CD4-positive, alpha-beta T cell treated with Interleukin-4 for 1 hour (primary cell): Measurements from ENCODE around the gene UBE2S.
"Not testable (repeated sequence)": the region's sequence is repeated elsewhere in the genome, so short reads cannot be mapped to it uniquely, and the experiment has no call there.

Experiments used
- DNase-seq, 2 donors: peaks; one replicate each; pipeline ENCODE4 v3.0.0-alpha.2; 2020 to 2022

Gene UBE2S

DNA sequence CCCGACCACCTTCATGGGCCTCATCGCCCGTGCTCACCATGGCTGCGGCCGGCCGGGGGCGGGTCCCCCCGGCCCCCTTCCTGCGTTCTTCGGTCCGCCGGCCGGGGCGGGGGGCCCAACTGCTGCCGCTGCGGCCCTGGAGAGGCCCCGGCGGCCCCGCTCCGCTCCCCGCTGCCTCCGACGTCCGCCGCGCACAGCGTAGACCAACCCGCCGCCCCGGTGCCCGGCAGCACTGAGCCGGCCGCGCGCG is at the start of gene UBE2S:
TSS of gene UBE2S (minus strand) at position 239 of the 250 bp plus-strand sequence. CDS start at position 40, 199 bp downstream.
- not testable (repeated sequence) for DNase-seq

DNA sequence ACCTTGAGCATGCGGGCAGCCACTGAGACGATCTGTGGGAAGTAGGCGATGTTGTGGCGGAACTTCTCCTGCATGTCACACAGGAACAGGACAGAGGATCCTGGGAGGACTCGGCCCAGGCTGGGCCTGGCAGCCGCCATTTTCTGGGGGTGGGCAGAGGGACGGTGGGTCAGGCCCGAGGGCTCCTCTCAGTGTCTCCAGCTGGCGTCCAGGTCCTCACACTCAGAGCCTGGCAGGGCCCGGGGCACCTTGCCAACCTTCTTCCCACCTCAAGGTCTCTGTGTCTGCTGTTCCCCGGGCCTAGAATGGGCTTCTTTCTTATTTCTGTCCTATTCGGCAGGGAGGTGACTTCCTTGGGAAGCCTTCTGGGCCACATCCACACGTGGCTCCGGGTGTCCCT is 48.8 kb upstream of the UBE2S start:
- no peak for DNase-seq

DNA sequence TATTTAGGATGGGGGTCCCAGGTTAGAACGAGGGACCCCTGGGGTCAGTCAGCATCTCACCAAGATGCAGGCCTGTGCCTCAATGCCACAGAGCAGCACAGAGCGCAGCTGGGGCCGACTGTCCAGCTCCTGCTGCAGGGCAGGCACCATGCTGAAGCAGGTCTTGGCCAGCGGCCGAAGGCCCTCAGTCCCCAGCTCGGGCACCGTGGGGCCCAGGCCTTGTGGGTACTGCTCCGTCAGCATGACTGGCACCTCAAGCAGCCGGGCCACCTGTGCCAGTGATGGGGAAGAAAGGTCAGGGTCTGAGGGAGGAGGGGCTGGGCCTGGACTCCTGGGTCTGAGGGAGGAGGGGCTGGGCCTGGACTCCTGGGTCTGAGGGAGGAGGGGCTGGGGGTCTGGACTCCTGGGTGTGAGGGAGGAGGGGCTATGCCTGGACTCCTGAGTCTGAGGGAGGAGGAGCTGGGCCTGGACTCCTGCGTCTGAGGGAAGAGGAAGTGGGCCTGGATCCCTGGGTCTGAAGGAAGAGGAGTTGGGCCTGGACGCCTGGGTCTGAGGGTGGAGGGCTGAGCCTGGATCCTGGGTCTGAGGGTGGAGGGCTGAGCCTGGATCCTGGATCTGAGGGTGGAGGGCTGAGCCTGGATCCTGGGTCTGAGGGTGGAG is 48.1 kb upstream of the UBE2S start:
- DNase-seq, result no peak

DNA sequence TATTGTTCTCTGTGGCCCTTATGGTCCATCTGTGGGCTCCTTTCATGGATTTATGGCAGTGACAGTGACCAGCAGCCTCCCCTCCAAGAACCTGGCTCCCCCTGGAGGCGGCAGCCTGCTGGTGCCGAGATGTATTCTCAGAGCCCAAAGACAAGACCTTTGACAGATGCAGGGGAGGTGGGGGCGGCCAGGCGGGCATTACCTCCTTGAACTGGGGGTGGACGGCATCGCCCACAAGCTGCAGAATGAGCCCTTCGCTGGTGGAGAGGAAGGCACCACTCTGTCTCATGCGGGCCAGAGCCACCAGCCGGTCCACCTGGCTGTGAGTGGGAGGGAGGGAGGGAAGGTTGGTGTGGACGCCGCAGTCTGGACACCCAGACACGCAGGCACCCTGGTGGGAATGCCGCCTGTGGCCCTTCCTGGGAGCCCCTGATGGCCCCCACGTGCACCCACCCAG is 47.2 kb upstream of the UBE2S start:
- DNase-seq, result peak; percentile 45 to 52

DNA sequence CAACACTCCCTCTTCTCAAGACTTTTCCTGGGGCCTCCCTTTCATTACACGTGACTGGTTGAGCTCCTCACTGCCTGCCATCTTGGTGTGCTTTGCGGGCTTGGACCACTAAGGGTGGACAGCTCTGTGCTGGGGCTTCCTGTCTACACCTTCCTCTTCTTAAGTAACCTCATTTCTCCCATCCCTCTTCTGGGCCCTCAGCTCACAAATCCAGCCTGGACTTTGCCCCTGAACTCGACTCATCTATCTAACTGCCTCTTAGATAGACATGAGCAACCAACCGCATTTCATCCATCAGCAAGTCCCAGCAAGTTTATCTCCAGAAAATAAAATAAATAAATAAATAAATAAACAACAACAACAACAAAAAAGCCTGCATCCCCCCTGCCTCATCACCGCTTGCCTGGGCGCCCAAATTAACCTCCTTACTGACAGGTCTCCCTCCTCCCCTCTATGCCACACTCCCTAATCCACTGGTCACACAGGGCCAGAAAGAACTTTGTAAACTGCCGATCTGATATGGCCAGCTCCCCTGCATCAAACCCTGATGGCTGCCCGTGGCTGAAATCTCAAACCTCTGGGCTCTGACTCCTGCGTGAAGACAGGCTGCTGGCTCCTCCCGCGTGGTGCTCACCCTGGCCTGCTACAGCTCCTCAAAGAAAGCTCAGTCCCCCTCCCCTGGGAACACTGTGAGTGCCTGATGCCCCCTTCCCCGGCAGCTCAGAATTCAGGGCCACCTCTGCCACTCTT is 46.1 kb upstream of the UBE2S start:
- DNase-seq, result no peak

DNA sequence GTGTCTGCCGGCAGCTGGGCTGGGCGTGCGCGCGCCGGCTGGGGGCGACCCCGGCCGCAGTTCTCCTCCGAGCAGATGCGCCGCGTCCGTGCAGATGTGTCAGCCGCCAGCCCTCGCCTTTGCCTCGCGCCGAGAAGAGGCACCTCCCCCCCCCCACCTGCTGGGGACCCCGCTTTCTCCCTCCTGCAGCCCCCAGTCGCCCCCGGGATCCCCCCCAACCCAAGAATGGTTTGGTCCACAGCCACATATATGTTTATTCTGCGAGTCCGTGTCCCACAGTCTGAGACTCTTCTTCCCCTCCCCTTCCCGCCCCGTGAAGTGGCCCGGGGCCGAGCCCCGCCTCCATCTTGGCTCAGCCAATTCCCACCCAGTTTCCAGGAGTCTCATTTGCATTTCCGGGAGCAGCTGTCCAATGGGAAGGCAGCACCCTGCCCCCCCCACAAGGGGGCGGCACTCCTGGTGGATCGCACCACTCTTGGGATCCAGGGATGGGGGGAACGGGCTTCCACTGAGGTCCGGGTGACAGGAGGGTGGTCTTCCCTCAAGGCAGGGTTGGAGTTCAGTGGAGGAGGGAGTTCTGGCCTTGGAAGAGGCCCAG is 45.3 kb upstream of the UBE2S start:
- peak; percentile 60 to 62 for DNase-seq

DNA sequence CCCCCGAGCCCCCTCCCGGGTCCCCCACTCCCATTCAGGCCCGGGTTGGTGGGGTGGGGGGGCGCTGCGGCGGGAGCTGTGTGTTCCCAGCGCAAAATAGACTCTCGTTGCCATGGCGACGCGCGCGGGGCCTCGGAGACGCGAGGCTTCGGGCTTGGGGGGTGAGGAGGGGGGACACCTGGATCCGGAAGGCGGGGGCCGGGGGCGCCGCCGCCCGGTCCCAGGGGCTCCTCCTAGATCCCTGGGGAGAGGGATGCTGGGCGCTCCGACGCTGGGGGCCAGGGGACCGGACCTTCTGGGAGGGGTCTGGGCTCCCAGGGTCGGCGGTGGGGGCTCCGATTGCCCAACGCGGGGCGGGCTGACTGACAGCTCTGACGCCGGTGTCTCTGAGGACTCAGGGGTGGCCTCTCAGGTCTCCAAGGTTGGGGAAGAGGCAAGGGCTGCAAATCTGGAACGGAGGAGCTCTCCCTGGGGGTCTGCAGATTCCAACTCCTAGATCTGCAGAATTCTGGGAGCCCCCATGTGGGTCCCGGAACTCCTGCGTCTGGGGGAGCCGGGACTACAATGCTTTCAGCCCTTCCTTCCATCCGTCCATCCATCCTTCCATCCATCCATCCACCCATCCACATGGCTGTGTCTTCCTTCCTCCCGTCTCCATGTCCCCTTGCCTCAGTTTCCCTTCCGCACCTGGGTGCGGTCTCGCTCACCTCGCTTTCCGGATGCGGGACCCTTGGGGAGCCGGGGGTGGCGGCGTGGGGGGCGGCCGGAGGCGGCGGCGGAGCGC is 44.6 kb upstream of the UBE2S start:
- peak; percentile 51 to 58 for DNase-seq

DNA sequence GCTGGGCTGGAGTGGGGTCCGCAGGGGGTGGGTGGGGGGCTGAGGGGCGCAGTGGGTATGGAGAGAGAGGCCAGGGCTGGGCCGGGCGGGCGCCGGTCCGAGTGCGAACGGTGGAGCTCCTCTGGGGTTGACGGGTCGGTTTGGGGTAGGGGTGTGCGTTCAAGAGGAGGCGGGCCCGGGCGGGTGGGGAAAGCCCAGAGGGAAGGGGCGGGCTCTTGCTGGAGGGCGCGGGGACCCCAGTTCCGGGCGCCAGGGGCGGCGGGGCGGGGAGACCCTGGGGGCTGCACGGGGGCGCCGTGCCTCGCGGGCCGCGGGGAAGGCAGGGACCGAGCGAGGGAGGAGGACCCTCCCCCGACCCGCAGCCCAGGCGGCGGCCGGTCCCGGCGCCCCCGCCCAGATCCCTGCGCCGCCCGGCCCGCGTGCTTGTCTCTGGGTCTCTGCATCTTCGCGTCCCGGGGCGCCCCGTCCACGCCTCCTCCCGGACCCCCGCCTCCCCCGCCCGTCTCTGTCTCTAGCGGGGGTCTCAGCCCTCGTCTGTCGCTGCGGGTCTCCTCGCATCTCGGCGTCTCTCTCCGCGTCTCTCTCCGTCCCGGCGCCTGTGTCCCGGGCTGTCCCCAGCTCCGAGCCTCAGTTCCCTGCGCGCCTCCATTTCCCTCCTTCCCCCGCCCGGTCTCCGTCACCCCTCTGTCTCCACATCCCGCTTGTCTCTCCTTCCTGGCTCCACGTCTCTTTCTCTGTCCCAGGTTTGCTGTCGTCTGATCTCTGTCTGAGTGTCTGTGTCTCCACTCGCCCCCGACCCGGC is 43.8 kb upstream of the UBE2S start:
- DNase-seq, result peak; percentile 16 to 23

DNA sequence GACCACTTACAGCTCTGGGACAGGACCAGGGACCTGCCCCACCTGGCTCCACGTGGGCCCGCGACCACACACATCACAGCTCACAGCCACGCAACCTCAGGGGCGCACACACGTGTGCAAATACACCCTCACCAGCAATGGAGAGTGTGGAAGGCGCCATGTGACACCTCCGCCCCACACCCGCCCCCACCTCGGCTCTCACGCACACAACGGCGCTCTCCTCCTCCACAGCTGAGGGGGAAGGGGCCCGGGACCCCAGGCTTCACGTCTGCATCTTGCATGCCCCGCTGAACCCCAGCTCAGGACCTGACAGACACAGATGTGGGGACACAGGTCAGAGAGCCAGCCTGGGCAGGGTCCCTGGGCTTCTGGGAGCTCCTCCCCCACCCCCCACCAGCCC is 41.9 kb upstream of the UBE2S start:
- no peak for DNase-seq

DNA sequence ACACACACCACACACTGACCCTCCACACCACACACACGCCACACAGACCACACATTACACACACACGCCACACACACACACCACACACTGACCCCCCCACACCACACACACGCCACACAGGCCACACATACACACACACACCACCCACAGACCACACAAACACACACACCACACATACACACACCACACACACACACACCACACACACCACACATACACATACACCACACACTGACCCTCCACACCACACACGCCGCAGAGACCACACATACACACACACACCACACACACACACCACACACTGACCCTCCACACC is 40.5 kb upstream of the UBE2S start:
- DNase-seq, result not testable (repeated sequence)

DNA sequence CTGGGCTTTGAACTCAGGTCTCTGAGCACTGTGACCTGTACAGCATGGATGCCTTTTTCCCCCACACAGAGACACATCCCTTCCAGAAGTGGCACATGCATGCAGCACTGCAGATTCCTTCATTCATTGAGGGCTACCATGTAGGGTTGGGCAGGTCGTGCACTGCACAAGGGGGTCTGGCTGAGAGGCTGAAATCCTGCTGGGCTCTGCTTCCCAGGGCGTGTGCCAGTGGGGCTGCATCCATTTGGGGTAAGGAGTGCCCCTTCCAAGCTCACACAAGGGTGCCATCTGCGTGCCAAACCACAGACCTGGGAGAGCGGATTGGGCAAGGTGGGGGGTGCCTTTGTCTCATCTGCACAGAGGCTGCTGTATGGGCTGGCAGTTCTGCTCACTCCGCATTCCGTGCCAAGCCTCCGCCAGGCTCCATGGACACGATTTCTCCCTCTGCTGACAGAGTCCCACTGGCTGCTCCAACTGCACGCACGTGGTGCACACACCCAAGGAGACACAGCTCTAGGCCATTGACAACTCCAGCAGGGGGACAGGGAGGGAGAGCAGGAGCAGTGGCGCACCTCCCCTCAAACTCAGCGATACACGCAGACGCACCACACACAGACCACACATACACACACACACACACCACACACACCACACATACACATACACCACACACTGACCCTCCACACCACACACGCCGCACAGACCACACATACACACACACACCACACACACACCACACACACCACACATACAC is 40.0 kb upstream of the UBE2S start:
- no peak for DNase-seq

DNA sequence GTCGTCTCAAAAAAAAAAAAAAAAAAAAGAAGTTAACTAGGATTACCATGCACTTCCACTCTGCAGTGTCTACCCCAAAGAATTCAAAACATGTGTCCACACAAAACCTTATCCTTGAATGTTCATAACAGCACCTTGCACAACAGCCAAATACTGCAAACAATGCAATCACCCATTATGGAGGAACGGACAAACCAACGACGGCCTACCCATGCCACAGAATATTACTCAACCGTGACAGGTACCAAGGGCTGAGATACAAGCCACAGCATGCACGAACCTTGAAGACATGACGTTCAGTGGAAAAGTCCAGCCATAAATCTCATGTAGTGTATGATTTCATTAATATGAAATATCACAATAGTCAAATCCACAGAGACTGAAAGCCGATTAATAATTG is 38.5 kb upstream of the UBE2S start:
- DNase-seq, result no peak

DNA sequence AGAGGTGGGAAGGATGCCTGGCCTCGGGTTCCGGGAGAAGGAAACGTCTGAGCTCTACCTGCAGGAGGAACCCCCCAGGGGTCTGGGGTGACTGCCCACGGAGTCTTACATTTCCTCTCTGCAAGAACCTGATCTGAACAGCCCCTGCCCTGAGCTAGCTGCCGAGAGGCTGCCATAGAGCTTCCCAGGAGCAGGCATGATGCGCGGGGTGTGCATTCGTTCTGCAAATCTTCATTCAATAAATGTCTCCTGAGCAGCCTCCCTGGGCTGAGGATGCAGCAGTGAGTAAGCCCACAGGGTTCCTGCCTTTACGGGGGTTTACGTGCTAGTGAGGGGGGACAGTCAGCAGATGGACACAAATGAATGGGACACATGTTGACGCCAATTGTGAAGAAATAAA is 37.1 kb upstream of the UBE2S start:
- DNase-seq, result no peak

DNA sequence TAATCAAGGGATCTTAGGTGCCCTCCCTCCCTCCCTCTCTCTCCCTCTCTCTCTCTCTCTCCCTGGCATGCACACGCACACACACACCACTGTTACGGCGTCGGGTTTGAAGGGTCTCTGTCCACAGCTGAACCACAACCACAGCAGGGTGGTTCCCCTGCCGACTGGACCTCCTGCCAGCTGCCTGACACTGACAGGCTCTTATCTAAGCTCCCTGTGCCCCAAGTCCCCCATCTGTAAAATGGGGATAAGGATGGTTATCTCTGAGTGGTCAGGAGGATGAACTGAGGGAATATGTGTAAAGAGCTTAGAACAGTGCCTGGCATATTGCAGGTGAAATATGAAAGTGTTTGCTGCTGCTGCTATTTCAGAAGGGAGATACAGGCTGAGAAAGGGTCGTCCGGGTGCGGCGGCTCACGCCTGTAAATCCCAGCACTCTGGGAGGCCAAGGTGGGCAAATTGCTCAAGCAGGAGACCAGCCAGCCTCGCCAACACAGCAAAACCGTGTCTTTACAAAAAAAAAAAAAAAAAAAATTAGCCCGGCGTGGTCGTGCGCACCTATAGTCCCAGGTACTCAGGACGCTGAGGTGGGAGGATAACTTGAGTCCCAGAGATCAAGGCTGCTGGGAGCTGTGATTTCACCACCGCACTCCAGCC is 36.4 kb upstream of the UBE2S start:
- no peak for DNase-seq

DNA sequence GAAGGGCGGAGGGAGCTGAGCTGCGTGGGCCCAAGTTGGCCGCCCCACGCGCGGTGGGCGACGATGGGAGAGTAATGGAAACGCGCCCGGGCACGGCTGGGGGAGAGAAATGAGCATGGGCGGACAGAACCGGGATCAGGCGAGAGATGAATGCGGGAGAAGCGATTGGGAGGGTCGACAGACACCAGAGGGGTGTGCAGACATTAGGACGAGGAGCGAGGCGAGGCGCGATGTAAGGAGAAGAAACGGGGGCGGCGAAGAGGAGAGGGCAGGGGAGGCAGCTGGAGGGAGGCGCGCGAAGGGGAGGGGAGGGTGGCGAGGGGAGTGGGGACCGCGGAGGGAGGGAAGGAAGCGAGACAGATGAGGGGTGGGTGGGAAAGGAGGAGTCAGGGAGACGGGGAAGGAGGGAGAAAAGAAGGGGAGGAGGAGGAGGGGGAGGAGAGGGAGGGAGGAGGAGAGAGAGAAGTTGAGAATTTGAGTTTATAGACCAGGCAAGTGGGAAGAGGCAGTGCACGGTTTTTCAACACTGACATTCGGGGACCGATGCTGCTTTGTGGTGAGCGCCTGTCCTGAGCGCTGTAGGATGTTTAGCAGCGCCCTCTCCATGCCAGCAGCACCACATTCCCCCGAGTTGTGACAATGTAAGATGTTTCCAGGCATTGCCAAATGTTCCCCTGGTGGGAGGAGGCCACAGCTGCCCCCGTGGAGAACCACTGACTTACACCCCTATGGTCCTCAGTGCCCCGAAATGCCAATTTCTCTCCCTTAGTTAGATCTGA is 35.6 kb upstream of the UBE2S start, which contains the start of gene SHISA7:
TSS of gene SHISA7 (minus strand) at position 256 of the 779 bp plus-strand sequence. CDS start 437 bp downstream, outside the sequence.
- DNase-seq, result no peak

DNA sequence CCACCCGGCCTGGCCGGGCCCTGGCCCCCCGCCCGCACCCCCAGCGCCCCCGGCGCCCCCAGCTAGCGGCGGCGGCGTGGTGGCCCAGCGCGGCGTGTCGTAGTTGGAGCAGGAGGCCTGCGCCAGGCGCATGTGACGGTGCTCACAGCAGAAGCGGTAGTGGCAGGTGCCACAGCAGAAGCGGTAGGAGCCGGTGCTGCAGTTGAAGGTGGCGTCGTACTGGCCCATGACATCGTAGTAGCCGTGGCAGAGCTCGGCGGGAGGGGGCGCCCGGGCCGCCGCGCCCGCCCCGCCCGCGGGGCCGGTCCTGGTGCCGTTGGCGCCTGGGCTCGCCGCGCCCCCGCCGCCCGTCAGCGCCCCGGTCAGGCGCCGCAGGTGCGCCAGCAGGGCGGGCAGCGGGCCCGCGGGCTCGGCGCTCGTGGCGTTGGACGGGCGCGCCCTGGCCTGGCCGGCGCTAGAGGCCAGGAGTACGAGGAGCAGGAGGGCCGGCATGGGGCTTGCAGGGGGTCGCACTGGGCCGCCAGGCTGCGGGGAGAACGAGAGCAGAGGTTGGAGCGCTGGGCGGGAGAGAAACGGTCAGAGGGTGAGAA is 34.9 kb upstream of the UBE2S start:
- DNase-seq, result no peak

DNA sequence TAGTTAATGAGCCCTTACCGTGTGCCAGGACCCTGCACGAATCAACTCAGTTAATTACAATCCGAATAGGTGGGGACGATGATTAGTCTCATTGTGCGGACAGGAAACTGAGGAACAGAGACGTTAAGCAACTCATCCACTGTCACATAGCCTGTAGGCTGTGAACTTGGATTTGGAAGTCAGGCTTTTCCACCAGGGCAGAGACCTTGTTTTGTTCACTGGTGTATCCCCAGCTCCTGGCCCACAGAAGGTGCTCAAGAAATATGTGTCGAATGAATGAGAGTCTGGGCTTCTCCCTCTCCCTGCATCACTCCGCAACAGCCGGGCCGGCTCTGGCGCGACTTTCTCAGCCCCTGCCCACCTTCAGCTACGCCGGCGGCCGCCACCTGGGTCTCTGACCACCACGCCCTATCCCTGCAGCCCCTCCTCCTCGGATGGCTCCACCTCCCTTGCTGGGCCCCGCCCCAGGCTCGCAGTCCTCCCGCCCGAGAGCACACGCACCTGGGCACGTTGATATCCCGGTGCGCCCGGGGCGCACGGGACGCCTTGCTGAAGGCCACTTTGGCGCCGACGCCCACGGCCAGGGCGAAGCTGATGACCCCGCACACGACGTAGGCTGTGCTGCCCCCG is 34.2 kb upstream of the UBE2S start:
- DNase-seq, result no peak

DNA sequence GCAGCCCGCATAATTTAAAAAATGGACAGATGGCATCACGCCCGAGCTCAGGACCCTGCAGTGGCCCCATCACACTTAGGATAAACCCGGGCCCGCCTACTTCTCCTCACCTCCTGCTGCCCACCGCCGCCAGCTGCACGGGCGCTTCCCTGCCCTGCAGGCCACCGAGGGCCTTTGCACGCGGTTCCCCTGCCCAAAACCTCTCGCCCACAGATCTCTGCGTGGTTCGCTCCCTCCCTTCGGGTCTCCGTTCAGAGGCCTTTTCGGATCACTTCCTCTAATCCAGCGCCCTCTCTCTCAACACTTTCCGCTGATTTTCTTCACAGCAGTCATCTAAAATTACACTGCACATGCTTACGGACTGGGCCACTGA is 33.7 kb upstream of the UBE2S start:
- no peak for DNase-seq

DNA sequence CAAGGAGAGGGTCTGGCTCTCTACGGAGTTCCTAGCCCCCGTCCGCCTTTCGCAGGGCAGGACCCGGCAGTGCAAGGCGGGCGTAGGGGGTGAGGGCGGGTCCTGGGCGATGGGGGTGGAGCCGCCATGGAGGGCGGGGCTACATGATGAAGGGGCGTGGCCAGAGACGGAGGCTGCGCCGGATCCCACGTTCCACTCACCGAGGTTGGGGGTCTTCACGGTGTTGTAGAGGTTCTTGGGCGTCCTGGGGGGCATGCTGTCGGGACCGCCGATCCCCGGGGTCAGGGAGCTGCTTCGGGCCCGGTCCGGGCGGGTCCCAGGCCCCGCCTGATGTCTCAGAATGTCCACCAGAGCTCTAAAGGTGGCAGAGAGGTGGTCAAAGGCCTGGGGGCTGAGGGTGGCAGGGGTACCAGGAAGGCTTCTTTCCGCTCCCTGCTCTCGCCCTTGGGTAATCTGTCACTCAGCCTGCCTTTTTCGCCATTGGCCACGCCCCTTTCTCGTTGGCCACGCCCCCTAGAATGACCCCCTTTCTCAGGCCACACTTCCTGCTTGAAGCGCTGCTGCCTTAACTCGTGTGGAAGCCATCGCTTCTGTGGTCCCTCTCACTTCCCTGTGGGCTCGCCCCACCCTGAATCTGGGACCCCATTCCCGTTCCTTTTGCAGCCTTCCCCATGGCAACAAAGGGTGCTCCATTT is 33.0 kb upstream of the UBE2S start:
- no peak for DNase-seq
